GM10248 (cell line): Measurements from ENCODE around the gene TUBGCP2.

ENCODE experiments used
- CTCF ChIA-PET: fragments of 300-600 bp; sonication (Branson Sonifier 250); formaldehyde crosslinking; extraction: SDS; loops from one replicate; lab custom pipeline; 2021; ENCODE audit warnings: antibody characterized with exemption; lab: Yijun Ruan, JAX
- POLR2A ChIA-PET: fragments of 350-650 bp; sonication (Branson Sonifier 250); formaldehyde crosslinking; extraction: SDS; loops from one replicate; lab custom pipeline; 2020; ENCODE audit warnings: antibody characterized with exemption; lab: Yijun Ruan, JAX
- DNase-seq: peaks from one replicate; pipeline ENCODE4 v3.0.0; 2012; ENCODE audit errors: extremely low spot score
- CTCF ChIP-seq: IDR thresholded peaks from 2 replicates; pipeline ENCODE4 v1.5.1; 2012; ENCODE audit warnings: mild to moderate bottlenecking, low read depth; ENCODE audit errors: extremely low read depth, missing control alignments, control extremely low read depth

TUBGCP2 gene

GRCh38 chr10:133281084-133281483 is 27.6 kb downstream of the TUBGCP2 start:
- POLR2A ChIA-PET, result no interaction called here
- no peak for TF ChIP-seq CTCF
- CTCF ChIA-PET, result interaction anchor here (1.6 to 5.6 kb wide), 3 partner anchors 23 to 48 kb away, joined by 4 to 28 read pairs (median 6); no protein-coding TSS in a partner anchor

GRCh38 chr10:133280391-133281059 is 28.1 kb downstream of the TUBGCP2 start:
- no peak for TF ChIP-seq CTCF
- POLR2A ChIA-PET, result no interaction called here
- no peak for DNase-seq
- CTCF ChIA-PET, result interaction anchor here (1.5 to 5.6 kb wide), 3 partner anchors 26 to 49 kb away, joined by 4 to 28 read pairs (median 6); no protein-coding TSS in a partner anchor

More at GRCh38 chr10:133281084-133281483, 27.6 kb downstream of the TUBGCP2 start:
- no peak for DNase-seq

GRCh38 chr10:133279326-133280226 is 29.1 kb downstream of the TUBGCP2 start:
- CTCF ChIA-PET, result interaction anchor here (1.0 to 5.6 kb wide), 5 partner anchors 24 to 625 kb away, joined by 3 to 28 read pairs (median 4); no protein-coding TSS in a partner anchor
- POLR2A ChIA-PET, result no interaction called here
- DNase-seq, result no peak
- TF ChIP-seq CTCF, result no peak

- CTCF ChIA-PET, result interaction anchor here (0.9 to 5.6 kb wide), 8 partner anchors 10 to 624 kb away, joined by 3 to 28 read pairs (median 4); no protein-coding TSS in a partner anchor
- peak; percentile 78 for DNase-seq
- no peak for TF ChIP-seq CTCF
- POLR2A ChIA-PET, result interaction anchor here (0.6 kb wide), 1 partner anchor 95 kb away, joined by 4 read pairs; the partner anchor contains the start of gene ECHS1
Observed at GRCh38 chr10:133278577-133279265, 30.0 kb downstream of the TUBGCP2 start.

GRCh38 chr10:133277993-133278576 is 30.6 kb downstream of the TUBGCP2 start:
- POLR2A ChIA-PET, result interaction anchor here (0.6 kb wide), 1 partner anchor 95 kb away, joined by 4 read pairs; the partner anchor contains the start of gene ECHS1
- TF ChIP-seq CTCF, result no peak
- CTCF ChIA-PET, result interaction anchor here (0.9 to 5.6 kb wide), 6 partner anchors 10 to 52 kb away, joined by 3 to 28 read pairs (median 4); no protein-coding TSS in a partner anchor
- DNase-seq, result no peak
